ENCODE measurements around the gene CAMK1D.
A peak's percentile ranks its signal among the peaks of the same experiment; 100 is the strongest.

Gene CAMK1D

GRCh38 chr10:12502526-12503274, 153.4 kb downstream of the CAMK1D start:
- no peak for DNase-seq

GRCh38 chr10:12503311-12503710, 154.0 kb downstream of the CAMK1D start:
- peak; percentile 60 for DNase-seq

GRCh38 chr10:12504176-12504575, 154.8 kb downstream of the CAMK1D start:
- no peak for DNase-seq

- no peak for DNase-seq
Observed at GRCh38 chr10:12504628-12505027, 155.3 kb downstream of the CAMK1D start.

GRCh38 chr10:12505683-12506082, 156.3 kb downstream of the CAMK1D start:
- no peak for DNase-seq

GRCh38 chr10:12507165-12507850, 158.0 kb downstream of the CAMK1D start:
- no peak for DNase-seq

- DNase-seq = no peak
Observed at GRCh38 chr10:12508165-12508564, 158.8 kb downstream of the CAMK1D start.

- DNase-seq = no peak
Observed at GRCh38 chr10:12509016-12509793, 159.9 kb downstream of the CAMK1D start.

- no peak for DNase-seq
Observed at GRCh38 chr10:12509794-12510100, 160.4 kb downstream of the CAMK1D start.

- no peak for DNase-seq
Observed at GRCh38 chr10:12510501-12510941, 161.2 kb downstream of the CAMK1D start.

- DNase-seq = no peak
Observed at GRCh38 chr10:12510984-12511383, 161.6 kb downstream of the CAMK1D start.

- DNase-seq = no peak
Observed at GRCh38 chr10:12511651-12512050, 162.3 kb downstream of the CAMK1D start.

- DNase-seq = peak; percentile 73
Observed at GRCh38 chr10:12512332-12513002, 163.1 kb downstream of the CAMK1D start.

- DNase-seq = no peak
Observed at GRCh38 chr10:12513003-12513365, 163.6 kb downstream of the CAMK1D start.

GRCh38 chr10:12513775-12514673, 164.7 kb downstream of the CAMK1D start:
- peak; percentile 16 for DNase-seq

GRCh38 chr10:12518024-12518423, 168.7 kb downstream of the CAMK1D start:
- DNase-seq = no peak

GRCh38 chr10:12521423-12521822, 172.1 kb downstream of the CAMK1D start:
- no peak for DNase-seq

GRCh38 chr10:12526311-12526710, 177.0 kb downstream of the CAMK1D start:
- DNase-seq = no peak

GRCh38 chr10:12529976-12530375, 180.6 kb downstream of the CAMK1D start:
- DNase-seq = no peak

- no peak for DNase-seq
Observed at GRCh38 chr10:12531305-12532220, 182.2 kb downstream of the CAMK1D start.

GRCh38 chr10:12533151-12533550, 183.8 kb downstream of the CAMK1D start:
- no peak for DNase-seq

Measured in COR-L47 (cell line).